Measurements from ENCODE around the gene CDC42SE2.

- TF ChIP-seq POLR2A (IDR thresholded peaks at IDR 0.05; ENCODE audit: low read depth, low read length) (no peak), CTCF (conservative IDR thresholded peaks at IDR 0.05; ENCODE audit: low read depth, low read length) (no peak), MAZ (IDR thresholded peaks at IDR 0.05; ENCODE audit: borderline replicate concordance, low read depth, low read length) (no peak)
Observed at GRCh38 chr5:131441184-131441583, 177.3 kb downstream of the CDC42SE2 start.
